22Rv1 (cell line): ENCODE data around the gene ZNF195.
"Not testable (repeated sequence)": the region's sequence is repeated elsewhere in the genome, so short reads cannot be mapped to it uniquely, and the experiment has no call there.

Source experiments
- H3K27ac ChIP-seq: fragments of 450-650 bp; 2 replicates; pipeline ENCODE4 v1.5.1; 2017
- CTCF ChIP-seq: fragments of 450-650 bp; IDR thresholded peaks from 2 replicates; pipeline ENCODE4 v1.5.1; 2017; ENCODE audit warnings: mild to moderate bottlenecking
- ZFX ChIP-seq: fragments of 450-650 bp; IDR thresholded peaks from 2 replicates; pipeline ENCODE4 v1.6.1; 2017; ENCODE audit warnings: antibody characterized with exemption, borderline replicate concordance

Gene ZNF195

GRCh38 chr11:3412837-3413236 is 33.9 kb upstream of the ZNF195 start:
- no peak overlapping the region for H3K27ac ChIP-seq
- TF ChIP-seq CTCF, result no peak
- TF ChIP-seq ZFX, result no peak

GRCh38 chr11:3408722-3409121 is 29.8 kb upstream of the ZNF195 start:
- TF ChIP-seq CTCF, result peak; percentile 71
- H3K27ac ChIP-seq, result not testable (repeated sequence)

GRCh38 chr11:3408058-3408605 is 29.2 kb upstream of the ZNF195 start:
- not testable (repeated sequence) for H3K27ac ChIP-seq

GRCh38 chr11:3406937-3407336 is 28.0 kb upstream of the ZNF195 start:
- not testable (repeated sequence) for H3K27ac ChIP-seq

GRCh38 chr11:3406223-3406875 is 27.4 kb upstream of the ZNF195 start:
- H3K27ac ChIP-seq, result not testable (repeated sequence)

GRCh38 chr11:3404076-3404925 is 25.4 kb upstream of the ZNF195 start:
- not testable (repeated sequence) for H3K27ac ChIP-seq

- H3K27ac ChIP-seq, result not testable (repeated sequence)
Measured at GRCh38 chr11:3402861-3403250, 23.9 kb upstream of the ZNF195 start.

GRCh38 chr11:3402181-3402860 is 23.4 kb upstream of the ZNF195 start:
- not testable (repeated sequence) for H3K27ac ChIP-seq

GRCh38 chr11:3401052-3401451 is 22.1 kb upstream of the ZNF195 start:
- H3K27ac ChIP-seq, result not testable (repeated sequence)

GRCh38 chr11:3398509-3398908 is 19.6 kb upstream of the ZNF195 start:
- H3K27ac ChIP-seq, result not testable (repeated sequence)

- H3K27ac ChIP-seq, result not testable (repeated sequence)
Measured at GRCh38 chr11:3398106-3398505, 19.2 kb upstream of the ZNF195 start.

GRCh38 chr11:3397210-3397609 is 18.3 kb upstream of the ZNF195 start:
- not testable (repeated sequence) for H3K27ac ChIP-seq

GRCh38 chr11:3395468-3395867 is 16.5 kb upstream of the ZNF195 start:
- H3K27ac ChIP-seq, result not testable (repeated sequence)

- not testable (repeated sequence) for H3K27ac ChIP-seq
Measured at GRCh38 chr11:3394956-3395355, 16.0 kb upstream of the ZNF195 start.

- H3K27ac ChIP-seq, result not testable (repeated sequence)
Measured at GRCh38 chr11:3393450-3393849, 14.5 kb upstream of the ZNF195 start.
